Suprapubic skin (tissue), 3 donors: Measurements from ENCODE around the gene NFIA.

Experiments
- CTCF ChIP-seq, 2 donors: fragments of 200-600 bp in 1 of 2; fragments of 450-650 bp in 1 of 2; sonication (generic) in 1 of 2; IDR thresholded peaks; one replicate each; pipeline ENCODE4 v1.5.1; 2016 to 2019; ENCODE audit warnings: antibody characterized with exemption in 2 of 2, mild to moderate bottlenecking in 1 of 2, moderate library complexity in 1 of 2
- POLR2AphosphoS5 ChIP-seq, 3 donors: sonication (generic); formaldehyde crosslinking; IDR thresholded peaks; one replicate each; pipeline ENCODE4 v1.6.1; 2017; ENCODE audit warnings: antibody characterized with exemption in 3 of 3

DNA sequence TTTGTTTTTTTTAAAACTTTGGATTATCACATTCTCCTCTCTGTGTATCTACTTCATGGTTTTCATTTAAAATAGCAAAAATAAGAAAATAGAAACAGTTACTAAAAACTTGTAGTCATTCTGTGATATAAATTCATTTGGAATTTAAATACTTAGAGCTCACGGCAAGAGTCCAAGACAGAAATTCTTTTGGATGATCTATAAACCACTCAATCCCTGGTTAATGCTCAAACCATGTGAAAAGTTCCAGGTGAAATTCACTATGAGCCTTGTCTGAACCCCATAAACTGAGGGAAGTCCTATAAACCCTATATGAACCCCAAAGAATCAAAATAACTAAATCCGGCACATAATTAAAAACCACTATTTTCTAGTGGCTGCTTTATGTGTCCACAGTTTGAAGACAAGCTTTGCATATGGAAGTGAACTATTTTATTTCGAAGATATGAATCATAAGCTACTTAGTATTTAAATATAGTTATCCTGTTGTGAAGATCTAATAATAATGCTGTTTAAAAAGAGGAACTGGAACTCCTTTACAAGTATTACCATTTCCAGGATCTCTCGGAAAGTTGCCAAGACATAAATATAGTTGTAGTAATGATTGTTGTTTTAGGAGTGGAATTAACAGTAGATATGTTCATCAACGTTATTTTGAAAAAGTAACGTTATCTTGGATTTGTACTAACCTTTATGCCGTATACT lies 163.5 kb downstream of the NFIA start:
- TF ChIP-seq CTCF (IDR thresholded peaks at IDR 0.05) (no peak), POLR2AphosphoS5 (IDR thresholded peaks at IDR 0.05) (no peak)
